OCI-LY3 (cell line): ENCODE data around the gene CETP.

Experiments
- H2AFZ ChIP-seq: fragments of 200-600, 300-600 bp; shearing (Covaris generic); 2 replicates; pipeline ENCODE4 v1.6.0; 2014; ENCODE audit warnings: antibody characterized with exemption, low read depth, low read length
- H3K27ac ChIP-seq: fragments of 200-600, 300-600 bp; sonication (generic); 2 replicates; pipeline ENCODE4 v1.5.1; 2014; ENCODE audit warnings: mild to moderate bottlenecking, low read length, moderate library complexity, mixed read lengths
- H3K27me3 ChIP-seq: fragments of 200-600, 300-600 bp; sonication (generic); 2 replicates; pipeline ENCODE4 v1.6.1; 2014; ENCODE audit warnings: low read depth, low read length, mixed read lengths
- H3K36me3 ChIP-seq: fragments of 200-600, 300-600 bp; sonication (generic); replicated peaks from 2 replicates; pipeline ENCODE3; 2014; ENCODE audit warnings: low read depth, low read length, mixed read lengths
- H3K4me1 ChIP-seq: fragments of 300-600, 200-600 bp; sonication (generic); 2 replicates; pipeline ENCODE4 v1.6.1; 2014; ENCODE audit warnings: low read length, mixed read lengths
- H3K4me2 ChIP-seq: fragments of 200-600, 300-600 bp; sonication (generic); 2 replicates; pipeline ENCODE4 v1.6.1; 2014; ENCODE audit warnings: low read length, mixed read lengths
- H3K4me3 ChIP-seq: fragments of 300-600, 200-600 bp; sonication (generic); 2 replicates; pipeline ENCODE4 v1.5.1; 2014; ENCODE audit warnings: antibody characterized with exemption, mild to moderate bottlenecking, low read length, moderate library complexity
- H3K79me2 ChIP-seq: fragments of 300-600, 200-600 bp; shearing (Covaris generic); 2 replicates; pipeline ENCODE4 v1.6.1; 2014; ENCODE audit warnings: mild to moderate bottlenecking, low read length, mixed read lengths
- H3K9ac ChIP-seq: fragments of 300-600, 200-600 bp; shearing (Covaris generic); 2 replicates; pipeline ENCODE4 v1.6.0; 2014; ENCODE audit warnings: mild to moderate bottlenecking, low read length, moderate library complexity
- H3K9me3 ChIP-seq: fragments of 200-600, 300-600 bp; shearing (Covaris generic); 2 replicates; pipeline ENCODE4 v1.6.1; 2014; ENCODE audit warnings: low read length, mixed read lengths; ENCODE audit not compliant: insufficient read depth
- H4K20me1 ChIP-seq: fragments of 200-600, 300-600 bp; sonication (generic); 2 replicates; pipeline ENCODE4 v1.6.1; 2016; ENCODE audit warnings: low read length, mixed read lengths; ENCODE audit not compliant: insufficient read depth
- CTCF ChIP-seq: fragments of 200-600, 300-600 bp; sonication (generic); IDR thresholded peaks from 2 replicates; pipeline ENCODE4 v1.5.1; 2014; ENCODE audit warnings: antibody characterized with exemption, low read length, low read depth
- EZH2phosphoT487 ChIP-seq: fragments of 200-600 bp; shearing (Covaris generic); IDR thresholded peaks from 2 replicates; pipeline ENCODE4 v1.6.1; 2018; ENCODE audit warnings: antibody characterized with exemption, mixed run types, low read depth

The CETP gene

GRCh38 chr16:57008440-57008839 lies 46.7 kb downstream of the CETP start:
- no peak overlapping the region for H2AFZ ChIP-seq
- H3K9ac ChIP-seq: no peak overlapping the region
- H3K4me1 ChIP-seq: peaks cover 73% of the 10 kb centered on the region
- H3K27me3 ChIP-seq: no peaks in the 10 kb centered on the region
- peaks cover 12% of the 10 kb centered on the region for H3K36me3 ChIP-seq
- H3K4me2 ChIP-seq: no peak overlapping the region
- H3K27ac ChIP-seq: no peak overlapping the region
- H3K4me3 ChIP-seq: no peak overlapping the region
- H4K20me1 ChIP-seq: 0 out of 2 replicates have a peak, but pooled peaks cover 3% of the 10 kb centered on the region
- H3K9me3 ChIP-seq: no peaks in the 10 kb centered on the region
- peaks cover 27% of the 10 kb centered on the region for H3K79me2 ChIP-seq
- TF ChIP-seq EZH2phosphoT487 (no peak), CTCF (no peak)

GRCh38 chr16:57009643-57010170 lies 48.0 kb downstream of the CETP start:
- H4K20me1 ChIP-seq: no peaks in the 10 kb centered on the region
- H3K27ac ChIP-seq: peak overlapping the region; percentile 70; the same call in 1 of the 2 replicates
- H3K27me3 ChIP-seq: no peaks in the 10 kb centered on the region
- peaks cover 73% of the 10 kb centered on the region for H3K4me1 ChIP-seq
- H3K79me2 ChIP-seq: peaks cover 28% of the 10 kb centered on the region
- H3K4me3 ChIP-seq: no peak overlapping the region
- TF ChIP-seq CTCF (no peak), EZH2phosphoT487 (no peak)
- no peak overlapping the region for H3K9ac ChIP-seq
- peaks cover 10% of the 10 kb centered on the region for H3K36me3 ChIP-seq
- 0 out of 2 replicates have a peak overlapping the region, but pooled peaks have one; percentile 41 for H3K4me2 ChIP-seq
- no peak overlapping the region for H2AFZ ChIP-seq
- H3K9me3 ChIP-seq: no peaks in the 10 kb centered on the region

GRCh38 chr16:57012353-57012752 lies 50.6 kb downstream of the CETP start:
- TF ChIP-seq CTCF (no peak), EZH2phosphoT487 (no peak)
- Histone ChIP-seq H3K9me3 (no peaks in the 10 kb centered on the region), H3K79me2 (peaks cover 28% of the 10 kb centered on the region), H3K9ac (no peak overlapping the region), H3K4me2 (no peak overlapping the region), H2AFZ (no peak overlapping the region), H4K20me1 (no peaks in the 10 kb centered on the region), H3K27ac (no peak overlapping the region), H3K4me3 (no peak overlapping the region), H3K27me3 (no peaks in the 10 kb centered on the region), H3K4me1 (peaks cover 55% of the 10 kb centered on the region), H3K36me3 (peaks cover 13% of the 10 kb centered on the region)

- Histone ChIP-seq H3K79me2 (peaks cover 28% of the 10 kb centered on the region), H3K4me2 (no peak overlapping the region), H3K9me3 (no peaks in the 10 kb centered on the region), H4K20me1 (no peaks in the 10 kb centered on the region), H3K27ac (0 out of 2 replicates have a peak overlapping the region, but pooled peaks have one; percentile 53), H3K9ac (no peak overlapping the region), H3K4me1 (peaks cover 55% of the 10 kb centered on the region), H2AFZ (no peak overlapping the region), H3K4me3 (no peak overlapping the region), H3K27me3 (no peaks in the 10 kb centered on the region), H3K36me3 (peaks cover 22% of the 10 kb centered on the region)
- TF ChIP-seq EZH2phosphoT487 (no peak), CTCF (no peak)
Observed at GRCh38 chr16:57013229-57013628, 51.5 kb downstream of the CETP start.
